GM19351 (cell line): ENCODE results near the gene CCDC77.

ENCODE experiments used
- ATAC-seq: cut with Tn5 transposase; IDR thresholded peaks from one replicate; pipeline ENCODE4 v1.9.1; 2021; ENCODE audit warnings: mild to moderate bottlenecking, moderate library complexity; ENCODE audit not compliant: unreplicated experiment

CCDC77 gene

DNA sequence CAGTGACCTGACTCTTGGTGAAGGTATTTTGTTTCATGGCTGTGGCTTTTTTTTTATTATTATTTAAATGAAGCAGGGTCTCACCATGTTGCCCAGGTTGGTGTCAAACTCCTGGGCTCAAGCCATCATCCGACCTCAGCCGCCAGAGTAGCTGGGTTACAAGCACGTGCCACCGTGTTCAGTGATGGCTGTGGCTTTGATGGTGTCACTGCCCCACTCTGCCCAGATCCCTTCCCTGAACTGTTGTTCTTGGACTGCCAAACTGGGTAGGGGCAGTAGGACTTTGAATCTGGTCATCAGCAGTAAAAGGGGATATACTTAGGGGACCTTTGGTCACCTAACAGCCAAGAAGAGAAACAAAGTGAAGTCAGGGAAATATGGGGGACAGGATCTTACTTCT is 77.7 kb downstream of the CCDC77 start:
- ATAC-seq, result no peak

DNA sequence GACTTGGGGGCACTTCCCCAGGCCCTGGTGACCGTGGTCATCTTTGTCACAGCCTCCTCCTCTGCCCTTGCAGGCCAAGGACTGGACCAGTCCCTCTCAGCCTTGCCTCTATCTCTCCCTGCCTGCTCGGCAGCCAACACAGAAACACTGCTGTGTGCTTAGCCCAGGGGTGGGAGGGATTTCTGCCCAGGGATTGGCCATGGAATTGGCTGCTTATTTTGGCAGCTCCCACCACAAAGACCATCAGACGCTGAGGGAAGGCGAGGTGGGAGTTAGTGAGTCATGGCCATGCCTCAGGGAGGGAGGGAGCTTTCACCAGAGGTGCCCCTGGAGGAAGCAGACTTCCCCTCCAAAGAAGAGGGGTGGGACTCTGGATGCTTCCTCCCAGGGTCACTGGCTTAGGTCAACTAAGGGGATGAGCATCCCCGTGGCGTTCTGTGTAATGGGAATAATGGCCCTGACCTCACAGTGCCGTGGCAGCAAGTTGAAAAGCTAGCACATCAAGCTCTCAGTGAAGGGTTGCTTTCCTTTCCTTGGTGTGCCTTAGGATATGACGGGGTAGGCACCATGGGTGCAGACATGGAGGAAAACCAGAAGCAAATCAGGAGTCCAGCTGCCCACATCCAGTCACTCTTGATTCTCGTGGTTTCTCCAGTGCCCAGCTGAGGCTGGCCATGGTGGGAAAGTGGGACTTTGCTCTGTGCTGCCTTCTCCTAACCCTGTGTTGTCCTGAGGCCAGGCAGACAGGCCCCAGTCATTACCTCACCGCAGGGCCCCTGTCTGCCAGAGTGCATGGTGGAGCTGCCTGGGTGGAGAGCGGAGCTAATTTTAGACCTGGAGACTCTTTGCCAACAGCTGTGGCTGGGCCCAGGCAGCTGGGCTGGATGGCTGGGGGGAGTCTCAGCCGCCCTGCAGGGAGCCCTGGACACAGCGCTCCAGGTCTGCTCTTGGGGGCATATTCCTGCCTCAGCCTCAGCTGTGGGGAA is 79.7 kb downstream of the CCDC77 start:
- ATAC-seq, result no peak

DNA sequence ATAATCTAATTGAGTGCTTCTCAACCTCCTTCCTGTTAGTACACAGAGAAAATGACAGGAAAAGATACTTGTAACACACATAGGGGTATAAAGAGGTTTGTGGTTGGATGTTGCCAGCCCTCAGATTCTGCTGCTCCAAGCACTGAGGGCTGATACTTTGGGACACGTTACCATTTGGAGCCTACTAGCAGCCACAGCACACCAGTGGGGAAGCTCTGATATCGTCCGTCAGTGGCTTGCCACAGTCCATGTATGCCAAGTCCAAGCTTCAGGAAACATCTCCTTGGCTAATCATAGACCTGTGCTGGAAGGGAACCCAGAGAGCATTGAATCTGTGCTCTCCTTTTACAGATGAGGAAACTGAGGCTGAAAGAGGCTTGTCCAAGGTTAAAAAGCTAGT is 80.6 kb downstream of the CCDC77 start:
- ATAC-seq, result no peak

DNA sequence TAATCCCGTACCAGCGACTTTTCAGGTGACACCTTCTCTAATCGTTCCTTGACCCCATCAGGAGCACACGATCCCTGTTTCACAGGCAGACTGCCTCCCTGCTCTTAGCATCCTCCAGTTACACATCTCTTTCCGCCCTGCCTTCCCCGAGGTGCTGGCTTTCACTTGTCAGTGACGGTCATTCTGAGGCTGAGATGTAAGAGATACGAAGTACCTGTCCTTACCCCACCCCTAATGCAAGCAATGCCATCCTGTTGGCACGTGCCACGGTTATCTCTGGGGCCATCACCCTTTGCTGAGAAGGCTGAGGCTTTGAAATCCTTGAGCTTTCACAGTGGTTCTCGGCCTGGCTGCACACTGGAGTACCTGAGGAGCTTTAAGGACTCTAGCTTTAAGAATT is 82.7 kb downstream of the CCDC77 start:
- no peak for ATAC-seq

DNA sequence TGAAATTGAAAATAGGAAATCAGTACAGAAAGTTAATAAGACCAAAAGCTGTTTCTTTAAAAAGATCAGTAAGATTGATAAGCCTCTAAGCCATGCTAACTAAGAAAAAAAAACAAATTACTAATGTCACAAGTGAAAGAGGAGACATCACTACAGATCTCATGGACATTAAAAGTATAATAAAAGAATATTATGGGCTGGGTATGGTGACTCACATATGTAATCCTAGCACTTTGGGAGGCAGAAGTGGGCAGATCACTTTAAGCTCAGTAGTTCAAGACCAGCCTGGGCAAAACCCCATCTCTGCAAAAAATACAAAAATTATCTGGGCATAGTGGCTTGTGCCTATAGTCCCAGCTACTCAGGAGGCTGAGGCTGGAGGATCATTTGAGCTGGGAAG is 88.8 kb downstream of the CCDC77 start:
- ATAC-seq, result no peak
